A172 (cell line): ENCODE data around the gene UBQLN4. TPM values are rescaled to one million over a fixed set of nuclear protein-coding genes. Genes with fewer than 3 reads are reported as not detected.

ENCODE experiments used
- DNase-seq: peaks from one replicate; pipeline ENCODE4 v3.0.0-alpha.2; 2015; ENCODE audit warnings: low spot score
- total RNA-seq: library from RNA; depleted of rRNA; stranded (reverse); fragments of >200 nt; shearing (Covaris generic); gene quantifications from 2 replicates; pipeline ENCODE4 v1.2.3, GENCODE V29; 2014; rRNA removed

The UBQLN4 gene
- total RNA-seq, 1 experiment from 2014 or later = 35.9 TPM

- no peak for DNase-seq
Observed at GRCh38 chr1:156014829-156015228, 38.8 kb downstream of the UBQLN4 start.

- DNase-seq = no peak
Observed at GRCh38 chr1:156012051-156012817, 41.4 kb downstream of the UBQLN4 start.

GRCh38 chr1:156009404-156009803 is 44.2 kb downstream of the UBQLN4 start:
- no peak for DNase-seq

- DNase-seq = peak; percentile 40
Observed at GRCh38 chr1:156006666-156007376, 46.8 kb downstream of the UBQLN4 start.

- no peak for DNase-seq
Observed at GRCh38 chr1:156004843-156005584, 48.6 kb downstream of the UBQLN4 start.

GRCh38 chr1:156003923-156004188 is 49.7 kb downstream of the UBQLN4 start:
- no peak for DNase-seq

GRCh38 chr1:156002188-156002911 is 51.2 kb downstream of the UBQLN4 start:
- peak; percentile 45 for DNase-seq

GRCh38 chr1:156001662-156002171 is 51.9 kb downstream of the UBQLN4 start:
- peak; percentile 79 for DNase-seq

GRCh38 chr1:156001021-156001661 is 52.5 kb downstream of the UBQLN4 start:
- DNase-seq = no peak

GRCh38 chr1:155999964-156000363 is 53.6 kb downstream of the UBQLN4 start:
- no peak for DNase-seq

- DNase-seq = no peak
Observed at GRCh38 chr1:155996166-155996565, 57.4 kb downstream of the UBQLN4 start.

GRCh38 chr1:155993595-155993994 is 60.0 kb downstream of the UBQLN4 start:
- DNase-seq = no peak

GRCh38 chr1:155990005-155990739 is 63.4 kb downstream of the UBQLN4 start:
- no peak for DNase-seq

- peak; percentile 80 for DNase-seq
Observed at GRCh38 chr1:155989242-155990004, 64.2 kb downstream of the UBQLN4 start.

Other genes with a start within 250 kb of the UBQLN4 start
- 26.9 and 29.6 TPM in 2 replicates for gene GON4L, start 196.6 kb downstream of the UBQLN4 start, total RNA-seq
- 63.9 and 64.5 TPM in 2 replicates for gene SYT11, start 194.2 kb downstream of the UBQLN4 start, total RNA-seq
- gene RIT1, start 142.4 kb downstream of the UBQLN4 start, total RNA-seq = 65.1 and 81.9 TPM in 2 replicates
- 52.3 and 53.9 TPM in 2 replicates for gene KHDC4, start 119.4 kb downstream of the UBQLN4 start, total RNA-seq
- gene RXFP4, start 112.2 kb downstream of the UBQLN4 start, total RNA-seq = not detected in 2 replicates
- gene ARHGEF2, start 75.3 kb downstream of the UBQLN4 start, total RNA-seq = 153 and 155 TPM in 2 replicates
- 573 and 778 TPM in 2 replicates for gene SSR2, start 32.8 kb downstream of the UBQLN4 start, total RNA-seq
- 179 TPM in 2 replicates for gene LAMTOR2, start 984 bp upstream of the UBQLN4 start, total RNA-seq
- 0.12 TPM in 1 of 2 replicates, not detected in the other for gene RAB25, start 7.4 kb upstream of the UBQLN4 start, total RNA-seq
- 11.2 and 12.5 TPM in 2 replicates for gene MEX3A, start 28.7 kb upstream of the UBQLN4 start, total RNA-seq
- 1,695 and 2,065 TPM in 2 replicates for gene LMNA, start 60.9 kb upstream of the UBQLN4 start, total RNA-seq
- 0.31 TPM in 1 of 2 replicates, not detected in the other for gene SEMA4A, start 99.8 kb upstream of the UBQLN4 start, total RNA-seq
- gene SLC25A44, start 140.3 kb upstream of the UBQLN4 start, total RNA-seq = 25.2 and 35.8 TPM in 2 replicates
- 184 and 210 TPM in 2 replicates for gene PMF1, start 159.2 kb upstream of the UBQLN4 start, total RNA-seq
- gene BGLAP, start 188.4 kb upstream of the UBQLN4 start, total RNA-seq = 0.34 and 2.3 TPM in 2 replicates
- 2.0 and 3.1 TPM in 2 replicates for gene PAQR6, start 194.3 kb upstream of the UBQLN4 start, total RNA-seq
- gene SMG5, start 229.0 kb upstream of the UBQLN4 start, total RNA-seq = 113 and 116 TPM in 2 replicates
- 7.9 and 8.6 TPM in 2 replicates for gene TMEM79, start 230.5 kb upstream of the UBQLN4 start, total RNA-seq
- gene GLMP, start 241.9 kb upstream of the UBQLN4 start, total RNA-seq = 133 and 135 TPM in 2 replicates
- not detected in 2 replicates for gene VHLL, start 245.5 kb upstream of the UBQLN4 start, total RNA-seq